Osteoblast (primary cell): Measurements from ENCODE around the gene OSGIN1. TPM values are rescaled to one million over a fixed set of nuclear protein-coding genes. Genes with fewer than 3 reads are reported as not detected.
A peak's percentile ranks its signal among the peaks of the same experiment; 100 is the strongest.

Experiments used
- DNase-seq: peaks from one replicate; pipeline ENCODE4 v3.0.0; 2011; ENCODE audit warnings: low spot score, mixed read lengths; ENCODE audit not compliant: insufficient read length; ENCODE audit errors: missing footprints
- H2AFZ ChIP-seq: 2 replicates; pipeline ENCODE4 v1.6.0; 2011; ENCODE audit warnings: mild to moderate bottlenecking, low read length
- H3K27ac ChIP-seq: 2 replicates; pipeline ENCODE4 v1.5.1; 2011; ENCODE audit warnings: mild to moderate bottlenecking, low read depth, low read length, moderate library complexity
- H3K27me3 ChIP-seq: 2 replicates; pipeline ENCODE4 v1.6.0; 2012; ENCODE audit warnings: mild to moderate bottlenecking, control low read depth, inconsistent platforms, low read length, moderate library complexity; ENCODE audit not compliant: insufficient read depth
- H3K36me3 ChIP-seq: 2 replicates; pipeline ENCODE4 v1.5.1; 2011; ENCODE audit warnings: mild to moderate bottlenecking, low read length, control low read depth, moderate library complexity; ENCODE audit not compliant: insufficient read depth
- H3K4me1 ChIP-seq: 2 replicates; pipeline ENCODE4 v1.5.1; 2011; ENCODE audit warnings: mild to moderate bottlenecking, low read length, control low read depth, moderate library complexity; ENCODE audit not compliant: insufficient read depth
- H3K4me2 ChIP-seq: 2 replicates; pipeline ENCODE4 v1.6.0; 2011; ENCODE audit warnings: mild to moderate bottlenecking, low read length; ENCODE audit not compliant: insufficient read depth
- H3K4me3 ChIP-seq: fragments of 200-600 bp; sonication (generic); 3 replicates; pipeline ENCODE4 v1.5.1; 2012; ENCODE audit warnings: mild to moderate bottlenecking, low read length, inconsistent platforms; ENCODE audit not compliant: insufficient read depth
- H3K79me2 ChIP-seq: 2 replicates; pipeline ENCODE4 v1.6.0; 2012; ENCODE audit warnings: mild to moderate bottlenecking, low read length, control low read depth, inconsistent platforms; ENCODE audit not compliant: insufficient read depth
- H3K9me3 ChIP-seq: 2 replicates; pipeline ENCODE4 v1.5.1; 2011; ENCODE audit warnings: low read depth, low read length, control low read depth
- H4K20me1 ChIP-seq: 2 replicates; pipeline ENCODE4 v1.6.0; 2012; ENCODE audit warnings: mild to moderate bottlenecking, low read length, control low read depth; ENCODE audit not compliant: insufficient read depth
- CTCF ChIP-seq: IDR thresholded peaks from 2 replicates; pipeline ENCODE4 v1.5.1; 2011; ENCODE audit warnings: mild to moderate bottlenecking, low read depth, low read length, moderate library complexity; ENCODE audit errors: extremely low read depth
- total RNA-seq: library from RNA; depleted of rRNA; stranded (reverse); fragments of >200 nt; gene quantifications from 2 replicates; pipeline ENCODE4 v1.2.3, GENCODE V29; 2012

OSGIN1 gene
- total RNA-seq, 1 donor = 3.6 TPM

GRCh38 chr16:83915491-83915890 is 37.5 kb upstream of the OSGIN1 start:
- Histone ChIP-seq H3K36me3 (peaks cover 46% of the 10 kb centered on the region), H3K79me2 (no peaks in the 10 kb centered on the region), H3K9me3 (no peaks in the 10 kb centered on the region), H3K4me3 (no peak overlapping the region), H3K4me2 (no peak overlapping the region), H3K27me3 (no peaks in the 10 kb centered on the region), H4K20me1 (peaks cover 13% of the 10 kb centered on the region), H3K4me1 (no peaks in the 10 kb centered on the region), H3K27ac (no peak overlapping the region), H2AFZ (no peak overlapping the region)
- no peak for TF ChIP-seq CTCF
- DNase-seq = peak; percentile 27

- Histone ChIP-seq H3K4me3 (no peak overlapping the region), H3K9me3 (no peaks in the 10 kb centered on the region), H3K79me2 (no peaks in the 10 kb centered on the region), H3K27me3 (no peaks in the 10 kb centered on the region), H3K4me2 (no peak overlapping the region), H3K36me3 (peaks cover 36% of the 10 kb centered on the region), H3K4me1 (no peaks in the 10 kb centered on the region), H4K20me1 (peaks cover 13% of the 10 kb centered on the region), H3K27ac (no peak overlapping the region), H2AFZ (no peak overlapping the region)
- peak; percentile 31 for DNase-seq
- no peak for TF ChIP-seq CTCF
Measured at GRCh38 chr16:83917152-83918120, 35.6 kb upstream of the OSGIN1 start.

- Histone ChIP-seq H3K4me2 (no peak overlapping the region), H3K27ac (no peak overlapping the region), H4K20me1 (peaks cover 19% of the 10 kb centered on the region), H3K36me3 (peaks cover 21% of the 10 kb centered on the region), H2AFZ (no peak overlapping the region), H3K4me1 (no peaks in the 10 kb centered on the region), H3K9me3 (no peaks in the 10 kb centered on the region), H3K4me3 (no peak overlapping the region), H3K27me3 (no peaks in the 10 kb centered on the region), H3K79me2 (no peaks in the 10 kb centered on the region)
- DNase-seq = peak; percentile 17
- no peak for TF ChIP-seq CTCF
Measured at GRCh38 chr16:83920894-83921491, 32.0 kb upstream of the OSGIN1 start.
